Lower lobe of right lung (tissue), 2 donors: ENCODE measurements around the gene PHF8. TPM values are rescaled to one million over a fixed set of nuclear protein-coding genes. Genes with fewer than 3 reads are reported as not detected.

ENCODE experiments used
- ATAC-seq, 2 donors: fragments of 200-7000 bp; cut with Tn5 transposase; one replicate each; pipeline ENCODE4 v1.9.1; 2020 to 2022; ENCODE audit warnings: mild to moderate bottlenecking in 2 of 2, moderate library complexity in 2 of 2
- DNase-seq: peaks from one replicate; pipeline ENCODE4 v3.0.0-alpha.2; 2020
- H3K27ac ChIP-seq: fragments of 200-600 bp; one replicate; pipeline ENCODE4 v1.8.0; 2022
- H3K27me3 ChIP-seq: fragments of 200-600 bp; one replicate; pipeline ENCODE4 v1.8.0; 2022; ENCODE audit warnings: low read depth
- H3K36me3 ChIP-seq: fragments of 200-600 bp; one replicate; pipeline ENCODE4 v1.8.0; 2022; ENCODE audit warnings: mild to moderate bottlenecking
- H3K4me1 ChIP-seq: fragments of 200-600 bp; one replicate; pipeline ENCODE4 v1.8.0; 2022
- H3K4me3 ChIP-seq: fragments of 200-600 bp; one replicate; pipeline ENCODE4 v1.8.0; 2022; ENCODE audit warnings: mild to moderate bottlenecking
- H3K9me3 ChIP-seq: fragments of 200-600 bp; one replicate; pipeline ENCODE4 v1.8.0; 2022
- CTCF ChIP-seq: fragments of 200-600 bp; IDR thresholded peaks from one replicate; pipeline ENCODE4 v1.8.0; 2022; ENCODE audit warnings: antibody characterized with exemption, mild to moderate bottlenecking
- intact Hi-C: fragments of 100-400 bp; cut with DNase I; formaldehyde crosslinking; loops from one replicate; pipeline ENCODE4 v1.11.0; 2022
- total RNA-seq: library from RNA; stranded (reverse); fragmentation: NEBNext Ultra II Directional; extraction: Animal tissue kit (Norgen Biotek cat#: 25700); gene quantifications from one replicate; pipeline ENCODE4 v1.2.1, GENCODE V29; 2021
- donor health status: DM: no; HTN: yes; CAD: no; lungs with severe emphysema.

The PHF8 gene
- total RNA-seq, 1 donor from 2014 or later, result 26.4 TPM

GRCh38 chrX:54029529-54030143 is 14.6 kb downstream of the PHF8 start:
- H3K4me3 ChIP-seq, result no peak overlapping the region
- no peak for TF ChIP-seq CTCF
- ATAC-seq (peak; percentile 32 to 33), DNase-seq (peak; percentile 56)
- intact Hi-C loops, result no loop called here
- no peaks in the 10 kb centered on the region for H3K9me3 ChIP-seq
- no peaks in the 10 kb centered on the region for H3K4me1 ChIP-seq
- H3K36me3 ChIP-seq, result peaks cover 41% of the 10 kb centered on the region
- H3K27me3 ChIP-seq, result no peaks in the 10 kb centered on the region
- no peak overlapping the region for H3K27ac ChIP-seq

DNA sequence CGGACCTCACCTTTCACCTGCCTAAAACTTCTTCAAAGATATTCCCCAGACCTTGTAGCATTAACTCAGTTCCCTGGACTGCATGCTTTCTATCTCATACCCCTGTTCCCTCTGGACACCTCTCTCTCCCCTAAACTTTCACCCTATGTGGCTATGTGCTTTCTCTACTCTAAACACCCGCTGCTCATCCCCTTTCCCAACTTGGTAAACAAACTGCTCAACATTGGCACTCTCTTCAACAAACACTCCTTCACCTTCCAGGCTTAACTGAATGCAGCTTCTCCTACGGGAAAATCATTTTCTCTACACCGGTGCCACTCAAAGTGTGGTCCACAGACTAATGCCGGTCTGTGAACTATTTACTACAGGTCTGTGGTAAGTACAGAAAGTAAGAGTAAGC is 19.9 kb downstream of the PHF8 start:
- Histone ChIP-seq H3K36me3 (peaks cover 46% of the 10 kb centered on the region), H3K27ac (no peak overlapping the region), H3K4me3 (no peak overlapping the region), H3K9me3 (no peaks in the 10 kb centered on the region), H3K27me3 (no peaks in the 10 kb centered on the region), H3K4me1 (no peaks in the 10 kb centered on the region)
- intact Hi-C loops, result no loop called here
- TF ChIP-seq CTCF, result no peak
- ATAC-seq (no peak), DNase-seq (no peak)

DNA sequence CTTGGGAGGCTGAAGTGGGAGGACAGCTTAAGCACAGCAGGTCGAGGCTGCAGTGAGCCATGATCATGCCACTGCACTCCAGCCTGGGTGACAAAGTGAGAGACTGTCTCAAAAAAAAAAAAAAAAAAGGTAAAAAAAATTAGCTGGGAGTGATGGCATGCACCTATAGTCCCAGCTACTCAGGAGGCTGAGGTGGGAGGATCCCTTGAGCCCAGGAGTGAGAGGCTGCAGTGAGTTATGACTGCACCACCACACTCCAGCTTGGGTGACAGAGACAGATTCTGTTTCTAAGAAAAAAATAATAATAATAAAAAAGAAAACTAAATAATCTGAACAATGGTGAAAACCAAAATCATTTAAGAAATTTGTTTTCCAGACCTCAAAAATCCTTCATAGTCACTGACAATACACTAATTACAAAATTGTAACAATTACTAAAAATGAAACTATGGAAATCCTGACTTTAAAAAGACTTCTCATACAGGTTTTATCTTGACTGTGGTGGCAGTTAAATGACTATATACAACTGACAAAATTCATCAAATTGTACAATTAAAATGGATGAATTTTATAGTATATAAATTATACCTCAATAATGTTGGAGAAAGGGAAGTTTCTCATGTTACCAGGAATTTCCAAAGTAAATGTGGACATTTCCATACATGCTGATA is 31.3 kb downstream of the PHF8 start:
- Histone ChIP-seq H3K27me3 (no peaks in the 10 kb centered on the region), H3K9me3 (no peaks in the 10 kb centered on the region), H3K27ac (no peak overlapping the region), H3K4me3 (no peak overlapping the region), H3K36me3 (peaks cover 78% of the 10 kb centered on the region), H3K4me1 (no peaks in the 10 kb centered on the region)
- ATAC-seq (no peak), DNase-seq (no peak)
- intact Hi-C loops, result no loop called here
- no peak for TF ChIP-seq CTCF

DNA sequence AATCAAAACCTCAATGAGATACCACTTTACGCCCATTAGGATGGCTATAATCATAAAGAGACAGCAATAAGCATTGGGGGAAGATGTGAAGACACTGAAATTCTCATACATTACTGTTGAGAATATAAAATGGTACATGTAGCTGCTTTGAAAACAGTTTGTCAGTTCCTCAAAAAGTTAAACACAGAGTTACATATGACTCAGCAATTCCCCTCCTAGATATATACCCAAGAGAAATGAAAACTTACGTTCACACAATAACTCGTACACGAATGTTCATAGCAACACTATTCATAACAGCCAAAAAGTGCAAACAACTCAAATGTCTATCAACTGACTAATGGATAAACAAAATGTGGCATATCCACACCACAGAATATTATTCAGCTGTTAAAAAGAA is 36.6 kb downstream of the PHF8 start:
- no peaks in the 10 kb centered on the region for H3K4me1 ChIP-seq
- H3K27me3 ChIP-seq, result no peaks in the 10 kb centered on the region
- no peaks in the 10 kb centered on the region for H3K9me3 ChIP-seq
- TF ChIP-seq CTCF, result no peak
- ATAC-seq, result no peak
- no peak for DNase-seq
- H3K36me3 ChIP-seq, result peaks cover 37% of the 10 kb centered on the region
- intact Hi-C loops, result no loop called here
- no peak overlapping the region for H3K4me3 ChIP-seq
- no peak overlapping the region for H3K27ac ChIP-seq

- intact Hi-C loops, result no loop called here
- no peak overlapping the region for H3K4me3 ChIP-seq
- H3K9me3 ChIP-seq, result no peaks in the 10 kb centered on the region
- H3K27me3 ChIP-seq, result no peaks in the 10 kb centered on the region
- no peak for TF ChIP-seq CTCF
- peaks cover 92% of the 10 kb centered on the region for H3K36me3 ChIP-seq
- no peak overlapping the region for H3K27ac ChIP-seq
- ATAC-seq (no peak), DNase-seq (no peak)
- no peaks in the 10 kb centered on the region for H3K4me1 ChIP-seq
Measured at GRCh38 chrX:53997724-53998123, 46.5 kb downstream of the PHF8 start.
